B cell (primary cell): ENCODE data around the gene ZBTB3. TPM values are rescaled to one million over a fixed set of nuclear protein-coding genes. Genes with fewer than 3 reads are reported as not detected.

Experiments
- ATAC-seq: fragments of 200-7000 bp; cut with Tn5 transposase; one replicate; pipeline ENCODE4 v1.10.0; 2021; ENCODE audit warnings: low read depth, mild to moderate bottlenecking, moderate number of reproducible peaks, moderate library complexity
- CTCF ChIA-PET: fragments of 350-600 bp; sonication (Branson Sonifier 250); formaldehyde crosslinking; loops from one replicate; lab custom pipeline; 2021; ENCODE audit warnings: antibody characterized with exemption, inconsistent platforms; lab: Charles Lee
- POLR2A ChIA-PET: fragments of 350-600 bp; sonication (Branson Sonifier 250); formaldehyde crosslinking; loops from one replicate; lab custom pipeline; 2021; ENCODE audit warnings: antibody characterized with exemption; lab: Charles Lee
- DNase-seq: peaks from one replicate; pipeline ENCODE4 v3.0.0; 2013
- H2AFZ ChIP-seq: 2 replicates; pipeline ENCODE4 v1.6.1; 2012; ENCODE audit warnings: mild to moderate bottlenecking, low read depth, low read length; ENCODE audit not compliant: insufficient read depth, poor library complexity, severe bottlenecking
- H3K27ac ChIP-seq, 2 donors: 1 replicate in 1 of 2; 2 replicates in 1 of 2; pipeline ENCODE4 v1.5.1; 2012 to 2013; ENCODE audit warnings: low read length in 2 of 2, mild to moderate bottlenecking in 2 of 2, moderate library complexity in 1 of 2
- H3K27me3 ChIP-seq, 4 experiments: fragments of 200-600 bp in 1 of 4; sonication (generic) in 1 of 4; replicated peaks in 1 of 4; 1 replicate in 2 of 4; 2 replicates in 2 of 4; pipeline versions ENCODE4 v1.6.1 to v1.7.0; 2013 to 2016; ENCODE audit warnings: low read length in 3 of 4, mild to moderate bottlenecking in 2 of 4, mixed read lengths in 1 of 4, moderate library complexity in 1 of 4; ENCODE audit not compliant: insufficient read depth in 4 of 4, control insufficient read depth in 3 of 4; ENCODE audit errors: control extremely low read depth in 1 of 4
- H3K36me3 ChIP-seq, 2 experiments: replicated peaks in 1 of 2; 1 replicate in 1 of 2; 2 replicates in 1 of 2; pipeline versions ENCODE4 v1.6.1 to v1.7.1; 2013; ENCODE audit warnings: low read length in 1 of 2; ENCODE audit not compliant: insufficient read depth in 2 of 2, control insufficient read depth in 1 of 2; ENCODE audit errors: control extremely low read depth in 1 of 2, extremely low read depth in 1 of 2
- H3K4me1 ChIP-seq, 2 donors: fragments of 200-600 bp in 1 of 2; sonication (generic) in 1 of 2; 1 replicate in 1 of 2; 2 replicates in 1 of 2; pipeline versions ENCODE4 v1.5.1 to v1.6.1; 2013 to 2017; ENCODE audit warnings: low read length in 2 of 2; ENCODE audit not compliant: control insufficient read depth in 2 of 2, insufficient read depth in 2 of 2
- H3K4me2 ChIP-seq: replicated peaks from 2 replicates; pipeline ENCODE3; 2012; ENCODE audit warnings: mild to moderate bottlenecking, low read depth, low read length; ENCODE audit not compliant: poor library complexity, severe bottlenecking
- H3K4me3 ChIP-seq, 5 experiments: fragments of 200-600 bp in 1 of 5; sonication (generic) in 1 of 5; 1 replicate in 3 of 5; 2 replicates in 2 of 5; pipeline versions ENCODE4 v1.5.1 to v1.7.0; 2011 to 2016; ENCODE audit warnings: low read length in 4 of 5, mild to moderate bottlenecking in 4 of 5, low read depth in 2 of 5, control low read depth in 1 of 5, moderate library complexity in 1 of 5; ENCODE audit not compliant: insufficient read depth in 1 of 5; ENCODE audit errors: control extremely low read depth in 1 of 5, extremely low read depth in 1 of 5
- H3K79me2 ChIP-seq: fragments of 200-600 bp; sonication (generic); one replicate; pipeline ENCODE4 v1.6.0; 2016; ENCODE audit warnings: low read length; ENCODE audit not compliant: control insufficient read depth, insufficient read depth
- H3K9ac ChIP-seq: fragments of 200-600 bp; sonication (generic); 2 replicates; pipeline ENCODE4 v1.6.1; 2017; ENCODE audit warnings: mild to moderate bottlenecking, low read length, moderate library complexity
- H3K9me3 ChIP-seq, 3 donors: one replicate each; pipeline versions ENCODE4 v1.6.1 to v1.7.1; 2013; ENCODE audit warnings: low read length in 2 of 3; ENCODE audit not compliant: control insufficient read depth in 2 of 3, insufficient read depth in 1 of 3; ENCODE audit errors: control extremely low read depth in 1 of 3
- H4K20me1 ChIP-seq: 2 replicates; pipeline ENCODE4 v1.6.0; 2012; ENCODE audit warnings: mild to moderate bottlenecking, low read length; ENCODE audit not compliant: insufficient read depth, control insufficient read depth, poor library complexity, severe bottlenecking
- H3K27ac Mint-ChIP-seq: one replicate; pipeline ENCODE4 v1.8.0; 2021; ENCODE audit warnings: mixed read lengths
- H3K27me3 Mint-ChIP-seq: one replicate; pipeline ENCODE4 v1.8.0; 2021; ENCODE audit warnings: mixed read lengths
- H3K4me1 Mint-ChIP-seq: one replicate; pipeline ENCODE4 v1.8.0; 2021; ENCODE audit warnings: mixed read lengths
- H3K4me3 Mint-ChIP-seq: one replicate; pipeline ENCODE4 v1.8.0; 2021; ENCODE audit warnings: mixed read lengths
- H3K9me3 Mint-ChIP-seq: one replicate; pipeline ENCODE4 v1.8.0; 2022; ENCODE audit warnings: mixed read lengths; ENCODE audit not compliant: insufficient read depth
- CTCF ChIP-seq: fragments of 200-600 bp; IDR thresholded peaks from one replicate; pipeline ENCODE4 v1.8.0; 2022; ENCODE audit warnings: antibody characterized with exemption, mild to moderate bottlenecking
- EZH2 ChIP-seq: IDR thresholded peaks from 2 replicates; pipeline ENCODE4 v1.6.1; 2012; ENCODE audit warnings: borderline replicate concordance, low read depth, mild to moderate bottlenecking, moderate library complexity, low read length; ENCODE audit not compliant: insufficient read depth, poor library complexity, severe bottlenecking
- WGBS: methylation state at CpG from one replicate; pipeline ENCODE4 v1.1.5; 2013; ENCODE audit warnings: missing lambda C conversion rate; ENCODE audit not compliant: insufficient coverage; 5-methylcytosine and 5-hydroxymethylcytosine counted together
- intact Hi-C: fragments of 100-400 bp; cut with micrococcal nuclease; formaldehyde crosslinking; loops from one replicate; pipeline ENCODE4 v1.10.0; 2022
- polyA plus RNA-seq: library from polyadenylated mRNA; depleted of rRNA; stranded (reverse); fragments of >200 nt; gene quantifications from 2 replicates; pipeline ENCODE4 v1.2.3, GENCODE V29; 2012
- total RNA-seq, 2 donors: library from RNA; stranded (reverse); fragments of 120-200 nt in 1 of 2; gene quantifications; 1 replicate in 1 of 2; 2 replicates in 1 of 2; pipeline versions ENCODE4 v1.2.3 to v1.2.4, GENCODE V29; 2013 to 2022

The ZBTB3 gene
- total and polyA plus RNA-seq, 2 donors (not counting 1 experiment from before 2014, with no cell fraction given): 8.7 to 22.0 TPM

DNA sequence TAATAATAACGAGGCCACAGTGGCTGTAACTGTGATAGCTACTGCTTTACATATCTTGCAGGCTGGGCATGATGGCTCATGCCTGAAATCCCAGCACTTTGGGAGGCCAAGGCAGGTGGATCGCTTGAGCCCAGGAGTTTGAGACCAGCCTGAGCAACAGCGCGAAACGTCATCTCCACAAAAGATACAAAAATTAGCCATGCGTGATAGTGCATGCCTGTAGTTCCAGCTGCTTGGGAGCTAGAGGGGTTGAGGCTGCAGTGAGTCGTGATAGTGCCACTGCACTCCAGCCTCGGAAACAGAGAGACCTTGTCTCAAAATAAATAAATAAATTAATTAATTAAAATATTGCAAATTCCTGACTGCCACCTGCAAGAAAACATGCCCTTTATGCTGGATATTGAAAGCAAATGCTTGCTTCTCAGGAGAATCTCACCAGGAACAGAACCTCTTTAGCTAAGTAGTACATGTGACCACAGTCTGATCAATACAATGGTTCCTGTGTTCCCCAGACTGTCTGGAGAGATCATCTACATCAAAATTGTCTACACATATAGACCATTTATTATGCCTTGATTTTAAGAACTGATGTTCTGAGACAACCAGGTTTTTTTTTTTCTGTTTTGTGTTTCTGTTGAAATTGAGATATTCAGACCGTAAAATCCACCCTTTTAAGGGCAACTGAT, 6.3 kb downstream of the ZBTB3 start:
- no peak for ATAC-seq
- no peak overlapping the region for H3K4me3 Mint-ChIP-seq
- no peaks in the 10 kb centered on the region for H3K9me3 Mint-ChIP-seq

More for the DNA sequence above, 6.3 kb downstream of the ZBTB3 start:
- Histone ChIP-seq H4K20me1 (peaks cover 6% of the 10 kb centered on the region), H3K27me3 (no peaks in the 10 kb centered on the region), H3K27ac (no peak overlapping the region), H3K4me3 (no peak overlapping the region), H3K9me3 (no peaks in the 10 kb centered on the region), H3K4me1 (peaks cover 0 to 4% of the 10 kb centered on the region in 2 donors), H3K9ac (no peak overlapping the region), H3K4me2 (no peak overlapping the region), H3K79me2 (peaks cover 26% of the 10 kb centered on the region), H2AFZ (no peak overlapping the region), H3K36me3 (peaks cover 0 to 16% of the 10 kb centered on the region in 2 experiments)
- no peak for DNase-seq
- WGBS: 92% methylated on average over 6 of the region's 9 CpGs
- H3K27ac Mint-ChIP-seq: no peak overlapping the region
- peaks cover 12% of the 10 kb centered on the region for H3K4me1 Mint-ChIP-seq
- CTCF ChIA-PET: interaction anchor here (0.8 to 1.1 kb wide), 4 partner anchors 11 to 158 kb away, joined by 3 to 5 read pairs (median 3); partner anchors contain the start of gene STX5
- intact Hi-C loops: no loop called here
- TF ChIP-seq CTCF: no peak
- TF ChIP-seq EZH2: no peak
- no peaks in the 10 kb centered on the region for H3K27me3 Mint-ChIP-seq
- POLR2A ChIA-PET: interaction anchor here (0.6 kb wide), 1 partner anchor 103 kb away, joined by 3 read pairs; no protein-coding TSS in a partner anchor
